Ishikawa (cell line): ENCODE measurements around the gene KAT6B.

Experiments used
- CEBPB ChIP-seq: IDR thresholded peaks from 2 replicates; pipeline ENCODE4 v1.6.1; 2012
- CREB1 ChIP-seq: IDR thresholded peaks from 2 replicates; pipeline ENCODE4 v1.6.1; 2012; ENCODE audit warnings: low read depth
- EGR1 ChIP-seq: IDR thresholded peaks from 2 replicates; pipeline ENCODE4 v1.6.1; 2012
- EP300 ChIP-seq: IDR thresholded peaks from 2 replicates; pipeline ENCODE4 v1.6.1; 2012; ENCODE audit warnings: borderline replicate concordance
- FOXM1 ChIP-seq: IDR thresholded peaks from 2 replicates; pipeline ENCODE4 v1.6.1; 2012; ENCODE audit warnings: low read depth, borderline replicate concordance
- NFIC ChIP-seq: IDR thresholded peaks from 2 replicates; pipeline ENCODE4 v1.6.1; 2012
- RAD21 ChIP-seq: IDR thresholded peaks from 2 replicates; pipeline ENCODE4 v1.6.1; 2012; ENCODE audit warnings: low read depth
- TAF1 ChIP-seq: IDR thresholded peaks from 2 replicates; pipeline ENCODE4 v1.6.1; 2012; ENCODE audit warnings: low read depth, mild to moderate bottlenecking
- TCF12 ChIP-seq: IDR thresholded peaks from 2 replicates; pipeline ENCODE4 v1.6.1; 2012; ENCODE audit warnings: low read depth
- TEAD4 ChIP-seq: IDR thresholded peaks from 2 replicates; pipeline ENCODE4 v1.6.1; 2012
- YY1 ChIP-seq: IDR thresholded peaks from 2 replicates; pipeline ENCODE4 v1.6.1; 2012; ENCODE audit warnings: low read depth
- ZBTB7A ChIP-seq: IDR thresholded peaks from 2 replicates; pipeline ENCODE4 v1.6.1; 2012; ENCODE audit warnings: low read depth
- TF ChIP-seq, protein P1 (sequence below): IDR thresholded peaks from 2 replicates; pipeline ENCODE4 v1.6.1; 2012
- TF ChIP-seq, protein P2 (sequence below): IDR thresholded peaks from 2 replicates; pipeline ENCODE4 v1.6.1; 2012; ENCODE audit warnings: low read depth, mild to moderate bottlenecking
- TF ChIP-seq, protein P3 (sequence below): IDR thresholded peaks from 2 replicates; pipeline ENCODE4 v1.6.1; 2012

Gene KAT6B

DNA sequence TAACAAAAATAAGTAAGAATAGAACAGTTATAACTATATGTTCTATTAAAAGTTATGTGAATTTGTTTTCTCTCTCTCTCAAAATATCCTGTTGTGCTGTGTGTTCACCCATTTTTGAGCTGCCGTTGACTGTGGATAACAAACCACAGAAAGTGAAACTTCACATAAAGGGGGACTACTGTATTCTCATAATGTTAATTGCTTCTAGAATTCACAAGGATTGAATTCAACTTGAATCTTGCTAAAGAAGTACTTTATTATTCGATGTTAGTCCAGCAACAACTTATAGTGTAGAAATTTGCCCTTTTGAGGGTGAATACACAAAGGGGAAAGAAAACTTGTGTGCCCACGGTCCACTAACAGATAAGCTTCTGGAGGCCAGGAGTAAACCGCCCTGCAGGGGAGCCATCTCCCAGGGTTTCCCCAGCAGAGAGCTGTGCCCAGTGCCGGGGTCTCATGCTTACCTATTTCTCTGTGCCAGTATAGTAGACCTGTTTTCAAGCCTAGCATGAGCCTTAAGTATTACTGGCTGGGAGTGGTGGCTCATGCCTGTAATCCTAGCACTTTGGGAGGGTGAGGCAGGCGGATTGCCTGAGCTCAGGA, 87.1 kb downstream of the KAT6B start:
- TF ChIP-seq ZBTB7A (no peak), EP300 (no peak), CREB1 (no peak), YY1 (no peak), TEAD4 (no peak), FOXM1 (no peak)
- TF ChIP-seq, protein P1, sequence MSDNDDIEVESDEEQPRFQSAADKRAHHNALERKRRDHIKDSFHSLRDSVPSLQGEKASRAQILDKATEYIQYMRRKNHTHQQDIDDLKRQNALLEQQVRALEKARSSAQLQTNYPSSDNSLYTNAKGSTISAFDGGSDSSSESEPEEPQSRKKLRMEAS = no peak

- no peak for TF ChIP-seq RAD21
- TF ChIP-seq, protein P2, sequence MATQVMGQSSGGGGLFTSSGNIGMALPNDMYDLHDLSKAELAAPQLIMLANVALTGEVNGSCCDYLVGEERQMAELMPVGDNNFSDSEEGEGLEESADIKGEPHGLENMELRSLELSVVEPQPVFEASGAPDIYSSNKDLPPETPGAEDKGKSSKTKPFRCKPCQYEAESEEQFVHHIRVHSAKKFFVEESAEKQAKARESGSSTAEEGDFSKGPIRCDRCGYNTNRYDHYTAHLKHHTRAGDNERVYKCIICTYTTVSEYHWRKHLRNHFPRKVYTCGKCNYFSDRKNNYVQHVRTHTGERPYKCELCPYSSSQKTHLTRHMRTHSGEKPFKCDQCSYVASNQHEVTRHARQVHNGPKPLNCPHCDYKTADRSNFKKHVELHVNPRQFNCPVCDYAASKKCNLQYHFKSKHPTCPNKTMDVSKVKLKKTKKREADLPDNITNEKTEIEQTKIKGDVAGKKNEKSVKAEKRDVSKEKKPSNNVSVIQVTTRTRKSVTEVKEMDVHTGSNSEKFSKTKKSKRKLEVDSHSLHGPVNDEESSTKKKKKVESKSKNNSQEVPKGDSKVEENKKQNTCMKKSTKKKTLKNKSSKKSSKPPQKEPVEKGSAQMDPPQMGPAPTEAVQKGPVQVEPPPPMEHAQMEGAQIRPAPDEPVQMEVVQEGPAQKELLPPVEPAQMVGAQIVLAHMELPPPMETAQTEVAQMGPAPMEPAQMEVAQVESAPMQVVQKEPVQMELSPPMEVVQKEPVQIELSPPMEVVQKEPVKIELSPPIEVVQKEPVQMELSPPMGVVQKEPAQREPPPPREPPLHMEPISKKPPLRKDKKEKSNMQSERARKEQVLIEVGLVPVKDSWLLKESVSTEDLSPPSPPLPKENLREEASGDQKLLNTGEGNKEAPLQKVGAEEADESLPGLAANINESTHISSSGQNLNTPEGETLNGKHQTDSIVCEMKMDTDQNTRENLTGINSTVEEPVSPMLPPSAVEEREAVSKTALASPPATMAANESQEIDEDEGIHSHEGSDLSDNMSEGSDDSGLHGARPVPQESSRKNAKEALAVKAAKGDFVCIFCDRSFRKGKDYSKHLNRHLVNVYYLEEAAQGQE = no peak
- no peak for TF ChIP-seq TEAD4
- TF ChIP-seq TAF1 = no peak
- TF ChIP-seq CEBPB = no peak
- TF ChIP-seq CREB1 = no peak
These were observed 89.9 kb downstream of the KAT6B start for GRCh38 chr10:74916283-74916682.

DNA sequence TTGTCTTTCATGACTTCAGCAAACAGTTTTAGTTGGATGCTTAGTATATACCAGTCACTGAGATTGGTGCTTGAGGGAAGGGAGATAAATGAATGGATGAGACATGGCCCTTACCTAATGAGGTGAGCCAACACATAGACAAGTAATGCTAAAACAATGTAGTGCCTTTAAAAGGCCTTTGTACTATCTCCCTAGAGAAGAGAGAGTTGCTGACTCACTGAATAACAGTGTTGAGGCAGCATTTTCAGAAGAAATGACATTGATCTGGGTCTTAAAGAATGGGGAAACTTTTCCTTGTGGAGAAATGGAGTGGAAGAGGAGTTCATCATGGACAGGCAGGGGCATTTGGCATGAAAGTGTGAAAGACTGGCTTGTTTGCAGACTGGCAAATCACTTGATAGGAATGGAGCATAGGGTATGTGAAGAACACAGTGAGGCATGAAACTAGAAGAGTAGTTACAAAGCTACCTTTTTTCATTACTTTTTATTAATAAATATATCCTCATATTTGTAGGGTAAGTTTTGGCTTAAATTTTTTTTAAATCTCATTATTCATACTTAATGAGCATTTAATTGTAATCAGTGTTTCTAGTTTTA, 91.2 kb downstream of the KAT6B start:
- TF ChIP-seq ZBTB7A (no peak), CREB1 (no peak), EGR1 (no peak), RAD21 (no peak), CEBPB (no peak), EP300 (no peak), NFIC (no peak), YY1 (no peak), TEAD4 (no peak), FOXM1 (no peak), TAF1 (no peak), TCF12 (no peak)
- TF ChIP-seq, protein P2 = no peak
- TF ChIP-seq, protein P3, sequence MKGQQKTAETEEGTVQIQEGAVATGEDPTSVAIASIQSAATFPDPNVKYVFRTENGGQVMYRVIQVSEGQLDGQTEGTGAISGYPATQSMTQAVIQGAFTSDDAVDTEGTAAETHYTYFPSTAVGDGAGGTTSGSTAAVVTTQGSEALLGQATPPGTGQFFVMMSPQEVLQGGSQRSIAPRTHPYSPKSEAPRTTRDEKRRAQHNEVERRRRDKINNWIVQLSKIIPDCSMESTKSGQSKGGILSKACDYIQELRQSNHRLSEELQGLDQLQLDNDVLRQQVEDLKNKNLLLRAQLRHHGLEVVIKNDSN = no peak
- TF ChIP-seq, protein P1 = no peak

GRCh38 chr10:74919671-74920070, 93.3 kb downstream of the KAT6B start:
- no peak for TF ChIP-seq TEAD4
- no peak for TF ChIP-seq CREB1
- TF ChIP-seq, protein P1 = no peak
- TF ChIP-seq TAF1 = no peak
- no peak for TF ChIP-seq EP300
- TF ChIP-seq ZBTB7A = no peak
- no peak for TF ChIP-seq TCF12
- no peak for TF ChIP-seq EGR1
- no peak for TF ChIP-seq FOXM1
- no peak for TF ChIP-seq RAD21
- TF ChIP-seq, protein P2 = no peak
- no peak for TF ChIP-seq YY1
- TF ChIP-seq CEBPB = no peak
- TF ChIP-seq, protein P3 = no peak
- no peak for TF ChIP-seq NFIC
